GM12873 (cell line): ENCODE results near the gene FBXW5.
A peak's percentile ranks its signal among the peaks of the same experiment; 100 is the strongest.

ENCODE experiments used
- TF ChIP-seq, protein P1 (sequence below): IDR thresholded peaks from 2 replicates; pipeline ENCODE4 v1.5.1; 2012; ENCODE audit warnings: low read depth, mild to moderate bottlenecking, moderate library complexity, low read length, control low read depth; ENCODE audit not compliant: insufficient read depth; ENCODE audit errors: missing control alignments

FBXW5 gene

GRCh38 chr9:136944519-136945332 lies at the start of gene FBXW5, which contains the start of gene C8G:
FBXW5 (minus strand) TSS chr9:136944738; CDS start chr9:136944083, 655 bp downstream.
C8G (plus strand) TSS chr9:136945243; CDS start chr9:136945321, 78 bp downstream.
- TF ChIP-seq, protein P1, sequence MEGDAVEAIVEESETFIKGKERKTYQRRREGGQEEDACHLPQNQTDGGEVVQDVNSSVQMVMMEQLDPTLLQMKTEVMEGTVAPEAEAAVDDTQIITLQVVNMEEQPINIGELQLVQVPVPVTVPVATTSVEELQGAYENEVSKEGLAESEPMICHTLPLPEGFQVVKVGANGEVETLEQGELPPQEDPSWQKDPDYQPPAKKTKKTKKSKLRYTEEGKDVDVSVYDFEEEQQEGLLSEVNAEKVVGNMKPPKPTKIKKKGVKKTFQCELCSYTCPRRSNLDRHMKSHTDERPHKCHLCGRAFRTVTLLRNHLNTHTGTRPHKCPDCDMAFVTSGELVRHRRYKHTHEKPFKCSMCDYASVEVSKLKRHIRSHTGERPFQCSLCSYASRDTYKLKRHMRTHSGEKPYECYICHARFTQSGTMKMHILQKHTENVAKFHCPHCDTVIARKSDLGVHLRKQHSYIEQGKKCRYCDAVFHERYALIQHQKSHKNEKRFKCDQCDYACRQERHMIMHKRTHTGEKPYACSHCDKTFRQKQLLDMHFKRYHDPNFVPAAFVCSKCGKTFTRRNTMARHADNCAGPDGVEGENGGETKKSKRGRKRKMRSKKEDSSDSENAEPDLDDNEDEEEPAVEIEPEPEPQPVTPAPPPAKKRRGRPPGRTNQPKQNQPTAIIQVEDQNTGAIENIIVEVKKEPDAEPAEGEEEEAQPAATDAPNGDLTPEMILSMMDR = peak; percentile 89

DNA sequence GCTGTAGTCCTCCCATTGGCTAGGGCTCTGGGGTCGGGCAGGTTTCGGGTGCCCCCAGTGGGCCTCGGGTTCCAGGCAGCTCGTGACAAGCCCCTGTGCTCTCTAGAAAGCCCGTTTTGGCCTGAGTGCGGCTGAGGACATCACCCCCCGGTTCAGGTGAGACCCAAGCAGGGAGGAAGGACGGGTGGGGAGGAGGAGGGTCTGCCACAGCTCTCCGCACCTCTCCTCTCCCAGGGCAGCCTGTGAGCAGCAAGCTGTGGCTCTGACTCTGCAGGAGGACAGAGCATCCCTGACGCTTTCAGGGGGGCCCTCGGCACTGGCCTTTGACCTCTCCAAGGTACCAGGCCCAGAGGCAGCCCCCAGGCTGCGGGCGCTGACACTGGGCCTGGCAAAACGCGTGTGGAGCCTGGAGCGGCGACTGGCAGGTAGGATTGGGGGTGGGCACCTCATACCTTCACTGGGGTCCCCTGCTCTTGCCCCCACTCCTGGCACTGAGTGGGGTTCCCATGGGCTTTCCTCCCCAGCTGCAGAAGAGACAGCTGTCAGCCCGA lies 48.4 kb upstream of the FBXW5 start:
- TF ChIP-seq, protein P1 = no peak

DNA sequence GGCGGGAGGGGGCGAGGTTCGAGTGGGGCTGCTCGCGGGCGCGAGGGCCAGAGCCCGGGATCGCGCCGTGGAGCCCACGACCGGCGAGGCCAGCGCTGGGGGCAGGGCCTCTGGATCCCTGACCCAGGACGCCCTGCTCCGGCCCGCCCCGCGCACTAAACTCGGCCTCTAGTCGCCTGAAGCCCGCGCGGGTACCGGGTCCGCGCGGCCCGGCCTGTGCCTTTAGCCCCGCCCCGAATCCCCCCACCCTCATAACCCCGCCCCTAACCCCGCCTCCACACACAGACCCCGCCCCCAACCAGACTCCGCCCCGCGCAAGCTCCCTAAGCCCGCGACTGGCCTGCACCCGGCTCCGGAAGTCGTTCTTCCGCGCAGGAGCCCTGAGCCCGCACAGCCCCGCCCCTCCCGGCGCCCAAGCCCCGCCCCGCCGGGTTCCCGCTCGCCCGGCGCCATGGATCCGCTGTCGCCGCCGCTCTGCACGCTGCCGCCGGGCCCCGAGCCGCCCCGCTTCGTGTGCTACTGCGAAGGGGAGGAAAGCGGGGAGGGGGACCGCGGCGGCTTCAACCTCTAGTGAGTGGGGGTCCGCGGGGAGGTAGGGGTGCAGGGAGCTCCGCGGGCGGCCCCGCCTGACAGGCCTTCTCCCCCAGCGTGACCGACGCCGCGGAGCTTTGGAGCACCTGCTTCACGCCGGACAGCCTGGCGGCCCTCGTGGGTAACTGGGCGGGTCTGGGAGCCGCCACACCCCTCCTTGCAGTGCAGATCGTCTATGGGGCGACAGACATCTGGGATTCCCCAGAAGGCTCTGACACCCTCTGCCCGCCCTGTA lies 47.7 kb upstream of the FBXW5 start, which contains the start of gene PAXX:
Gene PAXX (plus strand): TSS at position 430 of the 826 bp plus-strand sequence. CDS start 22 bp downstream, at position 452.
- TF ChIP-seq, protein P1 = no peak

DNA sequence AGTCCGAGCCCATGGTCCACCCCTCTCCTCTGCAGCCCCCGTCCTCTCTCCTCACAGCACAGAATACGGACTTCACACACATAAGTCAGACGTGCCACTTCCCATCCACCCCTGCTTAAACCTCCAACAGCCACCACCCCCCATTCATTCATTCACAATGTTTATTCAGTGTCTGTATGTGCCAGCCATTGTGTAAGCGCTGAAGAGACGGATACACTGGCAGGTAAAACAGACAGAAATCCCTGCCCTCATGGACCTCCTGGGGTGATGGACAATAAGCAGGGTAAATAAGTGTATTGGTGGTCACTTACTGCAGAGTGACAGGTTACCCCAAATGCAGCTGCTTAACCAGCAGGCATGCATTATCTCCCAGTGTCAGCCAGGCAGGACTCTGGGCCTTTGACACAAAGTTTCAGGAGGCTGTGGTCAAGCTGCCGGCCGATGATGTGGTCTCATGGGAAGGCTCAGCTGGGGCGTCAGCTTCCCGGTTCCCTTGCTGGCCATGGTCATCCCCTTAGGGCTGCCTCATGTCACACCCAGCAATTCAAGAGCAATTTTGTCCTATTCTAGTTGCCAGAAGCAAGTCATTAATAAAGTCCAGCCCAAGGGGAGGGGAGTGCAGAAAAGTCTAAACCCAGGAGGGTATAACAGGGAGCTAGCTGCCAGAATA lies 45.8 kb upstream of the FBXW5 start:
- TF ChIP-seq, protein P1 = no peak

DNA sequence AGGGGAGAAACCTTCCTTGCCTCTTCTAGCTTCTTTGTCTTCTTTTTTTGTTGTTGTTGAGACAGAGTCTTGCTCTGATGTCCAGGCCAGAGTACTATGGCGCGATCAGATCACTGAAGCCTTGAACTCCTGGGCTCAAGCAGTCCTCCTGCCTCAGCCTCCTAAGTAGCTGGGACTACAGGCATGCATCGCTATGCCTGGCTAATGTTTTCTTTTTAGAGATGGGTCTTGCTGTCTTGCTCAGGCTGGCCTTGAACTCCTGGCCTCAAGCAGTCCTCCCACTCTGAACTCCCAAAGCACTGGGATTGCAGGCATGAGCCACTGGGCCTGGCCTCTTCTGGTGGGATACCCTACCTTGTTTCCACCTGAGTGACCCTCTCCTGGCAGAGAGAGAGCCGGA lies 44.3 kb upstream of the FBXW5 start:
- TF ChIP-seq, protein P1 = no peak

DNA sequence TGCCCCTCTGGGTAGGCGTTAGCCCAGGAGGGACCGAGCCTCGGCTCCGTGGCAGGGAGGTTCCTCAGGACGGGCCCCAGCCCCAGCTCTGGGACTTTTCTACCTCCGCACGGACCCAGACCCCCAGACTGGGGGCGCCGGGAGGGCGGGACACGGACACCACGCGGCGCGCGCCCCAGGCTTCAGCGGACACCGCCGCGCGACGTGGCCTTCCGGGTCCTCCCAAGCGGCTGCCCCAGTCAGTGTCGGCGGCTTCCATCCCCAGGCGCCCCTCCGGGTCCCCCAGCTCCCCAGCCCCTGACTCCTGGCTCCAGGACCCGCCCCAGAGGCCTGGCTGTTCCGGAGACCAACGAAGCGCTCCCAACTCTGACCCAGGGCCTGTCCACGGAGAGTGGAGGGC lies 41.3 kb upstream of the FBXW5 start:
- TF ChIP-seq, protein P1 = no peak
